HG03095 (cell line): ENCODE data around the gene MSL3.

ENCODE experiments used
- ATAC-seq: cut with Tn5 transposase; IDR thresholded peaks from one replicate; pipeline ENCODE4 v1.9.1; 2021; ENCODE audit warnings: moderate library complexity; ENCODE audit not compliant: unreplicated experiment

MSL3 gene

GRCh38 chrX:11758400-11759171, 549 bp downstream of the MSL3 start:
- ATAC-seq, result peak; percentile 35

- no peak for ATAC-seq
Measured at GRCh38 chrX:11759172-11759460, 1.1 kb downstream of the MSL3 start.

DNA sequence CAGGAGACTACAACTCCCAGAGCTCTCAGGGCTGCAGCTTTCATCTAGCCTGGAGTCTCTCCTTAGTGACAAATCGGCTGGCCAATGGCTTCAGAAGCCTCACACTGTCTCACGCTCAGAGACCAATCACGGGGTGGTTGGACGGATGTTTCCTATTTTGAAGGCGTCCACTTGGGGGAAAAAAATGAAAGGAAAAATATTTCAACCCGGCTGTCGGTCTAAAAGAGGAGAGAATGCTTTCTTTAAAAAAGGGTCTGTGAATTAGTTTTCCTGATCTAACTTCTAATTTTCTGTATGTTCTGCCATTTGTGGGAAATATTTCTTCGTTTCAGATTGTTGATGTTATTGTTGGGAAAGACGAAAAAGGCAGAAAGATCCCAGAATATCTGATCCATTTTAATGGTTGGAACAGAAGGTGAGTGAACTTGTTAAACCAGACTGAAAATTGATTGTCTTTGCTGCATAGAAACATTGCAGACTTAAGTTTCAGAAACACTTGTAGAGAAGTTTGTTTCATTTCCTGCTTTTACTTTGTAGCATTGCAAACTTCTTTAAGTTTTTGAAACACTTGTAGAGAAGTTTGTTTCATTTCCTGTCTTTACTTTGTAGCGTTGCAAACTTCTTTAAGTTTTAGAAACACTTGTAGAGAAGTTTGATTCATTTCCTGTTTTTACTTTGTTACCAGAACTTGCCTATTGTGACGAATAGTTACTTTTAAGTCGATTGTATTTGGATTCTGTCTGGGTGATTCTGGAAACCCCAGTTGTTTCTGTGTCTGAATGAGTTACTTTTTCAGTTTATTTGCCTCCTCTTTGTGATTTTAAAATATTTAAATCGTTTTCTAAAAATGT, 1.6 kb downstream of the MSL3 start:
- peak; percentile 65 for ATAC-seq

GRCh38 chrX:11760958-11761357, 2.9 kb downstream of the MSL3 start:
- no peak for ATAC-seq

DNA sequence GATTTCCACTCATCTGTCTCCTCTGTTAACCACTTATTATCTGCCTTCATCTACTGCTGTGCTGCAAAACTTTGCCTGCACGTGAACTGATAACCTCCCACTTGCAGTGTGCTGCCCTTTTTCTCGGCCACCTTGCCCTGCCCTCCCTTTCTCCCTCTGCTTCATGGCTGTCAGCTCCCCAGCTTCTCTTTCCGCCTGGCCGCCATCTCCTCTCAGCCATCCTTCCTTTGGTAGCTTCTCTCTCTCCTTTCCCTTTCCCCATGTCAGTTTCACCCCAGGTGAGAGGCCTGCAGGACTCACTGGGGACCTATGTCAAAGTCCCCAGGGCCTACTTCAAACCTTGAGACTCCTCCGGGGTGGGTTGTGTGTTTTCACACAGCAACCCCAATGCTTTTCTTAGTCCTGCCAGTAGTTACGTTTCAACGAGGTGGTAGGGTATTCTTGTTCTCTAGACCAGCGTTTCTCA, 6.6 kb downstream of the MSL3 start:
- ATAC-seq, result no peak

DNA sequence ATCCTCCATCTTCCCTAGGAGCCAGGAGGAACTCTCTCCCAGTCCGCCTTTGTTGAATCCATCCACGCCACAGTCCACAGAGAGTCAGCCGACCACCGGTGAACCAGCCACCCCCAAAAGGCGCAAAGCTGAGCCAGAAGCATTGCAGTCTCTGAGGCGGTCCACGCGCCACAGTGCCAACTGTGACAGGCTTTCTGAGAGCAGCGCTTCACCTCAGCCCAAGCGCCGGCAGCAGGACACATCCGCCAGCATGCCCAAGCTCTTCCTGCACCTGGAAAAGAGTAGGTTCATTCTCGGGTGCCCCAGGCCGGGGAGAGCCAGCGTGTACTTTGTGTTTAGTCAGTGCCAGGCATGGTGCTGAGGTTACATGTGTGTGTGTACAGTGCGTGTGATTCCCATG, 7.4 kb downstream of the MSL3 start:
- ATAC-seq, result no peak

GRCh38 chrX:11766487-11766886, 8.4 kb downstream of the MSL3 start:
- ATAC-seq, result no peak

GRCh38 chrX:11768039-11768438, 10.0 kb downstream of the MSL3 start:
- peak; percentile 53 for ATAC-seq

- ATAC-seq, result no peak
Measured at GRCh38 chrX:11770320-11770719, 12.3 kb downstream of the MSL3 start.

GRCh38 chrX:11778230-11778629, 20.2 kb downstream of the MSL3 start:
- ATAC-seq, result no peak

DNA sequence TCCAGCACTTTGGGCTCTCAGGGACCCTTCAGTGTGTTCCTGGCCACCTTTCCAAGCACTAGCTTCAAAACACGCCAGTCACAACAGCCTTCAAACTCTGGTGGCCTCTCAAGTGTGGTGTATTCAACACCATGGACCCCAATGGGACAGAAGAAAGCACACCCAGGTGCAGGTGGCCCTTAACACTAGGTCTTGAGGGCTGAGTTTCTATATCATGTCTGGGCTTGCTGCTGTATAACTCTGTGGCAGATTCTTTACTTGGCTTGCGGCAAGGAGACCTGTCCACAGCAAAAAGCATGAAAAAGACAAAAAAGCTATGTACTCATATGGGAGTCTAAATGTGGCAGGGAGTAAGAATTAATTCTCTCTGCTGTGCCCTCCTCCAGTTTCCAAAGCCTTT, 23.1 kb downstream of the MSL3 start:
- no peak for ATAC-seq

DNA sequence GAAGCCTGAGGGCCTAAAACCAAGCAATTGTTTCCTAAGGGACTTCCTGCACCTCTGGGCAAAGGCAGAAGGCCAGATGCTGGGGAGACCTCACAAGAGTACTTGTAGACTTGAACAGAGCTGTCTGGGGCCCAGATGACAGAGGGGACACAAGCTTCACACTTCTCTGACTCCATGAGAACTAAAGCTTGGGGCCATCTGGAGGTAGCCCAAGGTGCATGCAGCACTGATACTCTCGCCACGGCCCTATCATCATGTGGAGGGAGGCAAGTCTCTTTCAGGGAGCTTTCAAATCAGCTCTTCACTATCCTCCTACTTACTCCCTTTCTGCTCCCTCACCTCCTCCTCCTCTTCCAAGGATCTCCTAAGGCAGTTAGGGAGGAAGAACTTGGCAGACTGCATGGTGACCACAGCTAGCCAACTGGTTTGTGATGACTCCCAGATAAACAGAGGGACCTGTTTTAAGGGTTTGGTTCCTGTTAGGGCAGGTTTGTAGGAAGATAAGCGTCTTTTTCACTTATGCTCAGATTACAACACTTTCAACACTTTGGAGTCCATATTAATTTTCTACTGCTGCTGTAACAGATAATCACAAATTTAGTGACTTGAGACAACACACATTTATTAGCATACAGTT, 23.8 kb downstream of the MSL3 start:
- no peak for ATAC-seq

- no peak for ATAC-seq
Measured at GRCh38 chrX:11784543-11784942, 26.5 kb downstream of the MSL3 start.

GRCh38 chrX:11786862-11787261, 28.8 kb downstream of the MSL3 start:
- no peak for ATAC-seq

DNA sequence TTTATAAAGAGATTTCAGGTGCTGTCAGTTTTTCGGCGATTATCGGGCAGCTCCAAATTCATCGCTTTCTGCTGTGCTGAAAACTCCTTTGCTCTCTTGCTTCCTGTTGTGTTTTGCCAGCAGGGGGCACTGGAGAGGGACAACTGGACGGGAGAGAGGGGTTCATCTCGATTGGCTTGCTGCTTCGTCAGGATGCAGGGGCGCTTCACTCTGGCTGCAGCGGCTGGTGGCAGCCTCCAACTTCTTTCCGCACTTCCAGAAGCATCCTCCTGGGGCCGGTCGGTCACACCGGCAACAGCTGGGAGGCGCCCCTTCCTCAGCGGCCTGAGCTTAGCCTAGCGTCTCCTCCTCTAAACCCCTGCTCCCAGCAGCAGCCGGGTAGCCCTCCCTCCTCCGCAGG, 29.5 kb downstream of the MSL3 start:
- ATAC-seq, result no peak

DNA sequence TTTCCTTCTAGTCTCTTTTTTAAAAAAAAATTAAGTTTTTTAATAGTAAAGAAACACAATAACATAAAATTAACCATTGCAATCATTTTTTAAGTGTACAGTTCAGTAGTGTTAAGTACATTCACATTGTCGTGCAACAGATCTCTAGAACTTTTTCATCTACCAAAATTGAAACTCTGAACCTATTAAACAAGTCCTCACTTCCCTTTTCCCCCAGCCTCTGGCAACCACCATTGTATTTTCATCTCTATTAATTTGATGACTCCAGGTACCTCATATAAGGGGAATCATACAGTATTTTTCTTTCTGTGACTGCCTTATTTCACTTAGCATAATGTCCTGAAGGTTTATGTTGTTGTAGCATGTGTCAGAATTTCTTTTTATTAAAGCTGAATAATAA, 31.8 kb downstream of the MSL3 start:
- peak; percentile 34 for ATAC-seq

- ATAC-seq, result no peak
Measured at GRCh38 chrX:11791090-11791489, 33.1 kb downstream of the MSL3 start.

- no peak for ATAC-seq
Measured at GRCh38 chrX:11791537-11791936, 33.5 kb downstream of the MSL3 start.

GRCh38 chrX:11792461-11793421, 34.7 kb downstream of the MSL3 start:
- peak; percentile 84 for ATAC-seq

GRCh38 chrX:11793734-11794133, 35.7 kb downstream of the MSL3 start:
- ATAC-seq, result no peak

DNA sequence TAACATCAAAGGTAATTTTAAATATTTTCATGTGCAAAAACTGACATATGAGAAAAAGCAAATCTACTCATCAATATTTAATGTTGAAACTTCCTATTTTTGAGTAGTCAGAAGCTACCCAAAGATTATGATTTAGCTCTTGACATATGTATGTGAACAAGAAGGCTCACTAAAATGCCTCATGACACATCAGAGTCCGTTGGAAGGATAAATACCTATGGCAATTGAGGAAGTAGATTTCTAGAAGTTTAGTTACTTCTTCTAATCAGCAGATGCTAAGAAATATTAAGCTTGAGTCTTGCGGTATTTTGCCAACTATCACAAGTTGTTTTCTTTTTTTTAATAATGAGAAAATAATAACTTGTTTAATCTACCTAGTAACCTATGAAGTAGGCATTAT, 55.3 kb downstream of the MSL3 start:
- ATAC-seq, result no peak
